ENCODE data around the gene ADAMTSL5.
"Not testable (repeated sequence)": the region's sequence is repeated elsewhere in the genome, so short reads cannot be mapped to it uniquely, and the experiment has no call there.

Gene ADAMTSL5

DNA sequence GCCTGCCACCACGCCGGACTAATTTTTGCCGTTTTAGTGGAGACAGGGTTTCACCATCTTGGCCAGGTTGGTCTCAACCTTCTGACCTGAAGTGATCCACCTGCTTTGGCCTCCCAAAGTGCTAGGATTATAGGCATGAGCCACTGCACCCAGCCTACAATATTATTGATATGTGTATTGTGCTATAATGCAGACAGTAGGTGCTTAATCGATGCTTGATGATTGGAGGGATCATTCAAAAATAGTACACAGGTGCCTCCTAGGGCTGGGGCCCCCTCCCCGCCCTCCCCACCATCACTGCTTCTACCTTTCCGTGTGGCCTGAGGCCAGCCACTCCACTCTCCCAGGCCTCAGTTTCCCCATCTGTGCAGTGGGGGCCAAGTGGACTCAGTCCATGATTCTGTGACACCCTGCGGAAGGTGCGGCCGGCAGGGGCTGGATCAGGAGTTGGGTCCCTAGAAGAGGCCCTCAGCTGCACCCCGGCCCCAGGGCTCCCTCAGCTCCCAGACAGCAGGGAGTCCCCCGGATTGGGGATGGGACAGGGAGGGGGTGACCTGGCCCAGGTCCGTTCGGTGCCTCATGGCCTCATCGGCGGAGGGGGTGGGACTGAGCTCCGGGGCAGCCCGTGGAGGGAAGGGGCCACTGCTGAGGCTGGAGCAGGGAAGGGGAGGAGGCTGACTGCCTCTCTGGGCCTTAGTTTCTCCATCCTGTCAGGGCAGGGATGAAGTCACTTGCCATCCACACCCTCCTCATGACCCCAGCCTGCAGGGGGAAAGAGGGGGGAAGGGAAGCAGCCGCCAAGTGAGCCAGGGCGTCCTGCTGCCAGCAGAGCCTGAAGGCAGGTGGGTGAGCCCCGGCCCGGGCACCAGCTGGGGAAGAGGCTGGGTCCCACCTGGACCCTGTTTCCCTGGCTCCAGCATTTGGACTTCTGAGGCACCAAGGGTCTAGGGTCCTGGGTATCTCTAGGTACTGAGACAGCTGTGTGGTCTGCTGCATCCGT, 1.2 kb downstream of the ADAMTSL5 start:
- DNase-seq, result no peak

DNA sequence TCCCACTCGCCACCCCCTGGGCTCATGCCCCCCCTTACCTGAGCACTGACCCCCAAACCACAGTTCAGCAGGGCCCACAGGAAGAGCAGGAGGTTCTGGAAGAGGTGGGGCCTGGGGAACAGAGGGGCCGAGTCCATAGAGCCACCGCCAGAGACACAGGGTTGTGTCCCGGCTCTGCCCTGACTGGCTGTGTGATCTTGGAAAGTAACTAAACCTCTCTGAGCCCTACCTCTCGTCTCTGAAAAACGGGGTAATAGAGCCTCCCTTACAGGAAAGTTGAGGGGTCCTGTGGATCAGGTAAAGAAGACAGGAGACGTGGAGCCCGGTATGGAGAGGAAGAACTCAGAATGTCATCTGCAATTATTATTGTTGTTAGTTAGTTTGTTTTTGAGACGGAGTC, 2.0 kb downstream of the ADAMTSL5 start:
- DNase-seq, result no peak

DNA sequence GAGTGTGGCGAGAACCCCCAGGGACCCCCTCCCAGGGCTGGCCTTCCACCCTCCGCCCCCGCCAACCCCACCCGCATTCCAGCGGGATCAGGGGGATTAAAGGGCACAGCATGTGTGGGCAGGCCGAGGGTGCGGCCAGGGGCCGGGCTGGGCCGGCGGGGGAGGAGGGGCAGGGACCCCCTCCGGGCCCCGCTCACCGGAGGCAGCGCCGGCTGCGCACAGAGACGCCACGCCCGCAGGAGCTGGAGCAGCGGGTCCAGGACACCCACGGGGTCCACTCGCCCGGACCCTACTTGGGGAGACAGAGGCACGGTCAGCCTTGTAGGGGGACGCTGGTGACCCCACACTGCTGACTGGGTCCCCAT, 2.4 kb downstream of the ADAMTSL5 start:
- no peak for DNase-seq

DNA sequence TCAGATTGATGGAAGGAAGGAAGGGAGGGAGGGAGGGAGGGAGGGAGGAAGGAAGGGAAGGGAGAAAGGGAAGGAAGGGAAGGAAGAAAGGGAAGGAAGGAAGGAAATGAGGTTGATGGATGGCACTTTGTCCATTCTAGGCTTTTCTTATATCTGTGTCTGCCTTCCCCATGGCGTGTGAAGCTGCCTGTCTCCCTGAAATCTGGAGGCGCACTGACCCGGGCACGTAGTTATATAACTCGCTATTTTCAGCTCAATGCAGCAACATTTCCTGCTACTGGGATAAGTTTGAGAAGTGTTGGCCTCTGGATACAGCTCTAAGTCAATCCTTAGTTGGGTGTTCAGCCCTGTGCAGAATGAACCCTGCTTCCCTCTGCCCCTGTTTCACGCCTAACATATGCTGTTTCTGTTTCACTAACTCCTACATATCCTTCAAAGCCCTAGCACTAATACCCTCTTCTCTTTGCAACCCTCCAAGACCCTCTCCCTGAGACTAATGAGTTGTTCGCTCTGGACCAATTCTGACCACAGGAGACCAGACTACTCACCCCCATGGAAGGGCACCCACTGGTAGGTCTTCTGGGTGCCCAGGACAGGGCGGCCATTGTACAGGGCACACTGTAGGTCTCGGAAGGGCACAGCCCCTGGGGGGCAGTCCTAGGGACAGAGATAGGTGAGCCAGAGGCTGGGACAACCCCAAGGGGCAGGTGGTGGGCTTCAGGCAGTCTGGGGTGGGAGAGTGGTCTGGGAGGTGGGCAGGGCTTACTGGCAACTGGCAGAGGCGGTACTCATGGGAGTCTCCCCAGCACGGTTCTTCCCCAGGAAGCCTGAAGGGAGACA, 3.0 kb downstream of the ADAMTSL5 start:
- no peak for DNase-seq

DNA sequence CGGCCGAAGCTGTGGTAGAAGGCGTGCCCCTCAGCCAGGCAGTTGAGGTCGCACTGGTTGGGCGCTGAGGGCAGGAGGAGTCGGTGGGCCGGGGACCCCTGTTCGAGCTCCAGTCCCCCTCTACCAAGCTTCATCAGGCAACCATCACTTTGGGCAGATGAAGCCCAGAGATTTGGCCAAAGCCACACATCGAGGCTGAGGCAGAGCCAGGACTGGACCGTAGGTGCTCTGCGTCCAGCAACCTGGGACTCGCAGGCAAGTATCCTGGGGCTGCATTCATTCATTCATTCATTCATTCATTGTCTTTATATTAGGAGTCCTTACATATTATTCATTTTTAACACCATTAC, 4.3 kb downstream of the ADAMTSL5 start:
- DNase-seq, result no peak

DNA sequence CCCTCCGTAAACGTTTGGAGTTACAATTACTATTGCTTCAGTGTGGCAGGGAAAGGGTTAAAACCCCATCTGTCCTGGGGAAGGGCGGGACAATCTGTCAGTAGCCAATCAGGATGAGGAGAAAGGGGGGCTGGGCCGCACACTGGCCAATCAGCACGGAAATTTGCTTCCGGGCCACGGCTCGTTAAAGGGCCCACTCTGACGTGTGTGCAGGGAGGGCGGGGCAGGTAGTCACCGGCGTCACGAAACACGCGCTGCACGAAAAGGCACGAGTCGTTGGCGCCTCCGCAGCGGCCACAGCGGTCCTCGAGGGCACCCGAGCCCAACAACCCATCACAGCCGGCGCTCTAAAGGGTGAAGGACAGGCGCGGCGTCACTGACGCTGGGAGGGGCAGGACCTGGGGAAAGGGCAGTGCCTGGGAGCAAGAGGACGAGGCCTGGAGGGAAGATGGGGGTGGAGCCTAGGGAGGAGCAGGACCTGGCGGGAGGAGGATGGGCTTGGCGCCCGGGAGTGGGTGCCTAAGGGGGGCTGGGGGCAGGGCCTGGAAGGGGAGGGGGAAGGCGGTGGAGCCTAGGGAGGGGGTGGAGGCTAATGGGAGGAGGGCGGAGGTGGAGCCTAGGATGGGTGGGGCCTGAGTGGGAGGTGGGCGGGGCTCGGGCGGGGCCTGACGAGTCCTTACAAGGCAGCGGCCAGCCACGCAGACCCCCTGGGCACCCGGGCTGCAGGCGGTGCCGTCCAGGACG, 4.9 kb downstream of the ADAMTSL5 start:
- no peak for DNase-seq

DNA sequence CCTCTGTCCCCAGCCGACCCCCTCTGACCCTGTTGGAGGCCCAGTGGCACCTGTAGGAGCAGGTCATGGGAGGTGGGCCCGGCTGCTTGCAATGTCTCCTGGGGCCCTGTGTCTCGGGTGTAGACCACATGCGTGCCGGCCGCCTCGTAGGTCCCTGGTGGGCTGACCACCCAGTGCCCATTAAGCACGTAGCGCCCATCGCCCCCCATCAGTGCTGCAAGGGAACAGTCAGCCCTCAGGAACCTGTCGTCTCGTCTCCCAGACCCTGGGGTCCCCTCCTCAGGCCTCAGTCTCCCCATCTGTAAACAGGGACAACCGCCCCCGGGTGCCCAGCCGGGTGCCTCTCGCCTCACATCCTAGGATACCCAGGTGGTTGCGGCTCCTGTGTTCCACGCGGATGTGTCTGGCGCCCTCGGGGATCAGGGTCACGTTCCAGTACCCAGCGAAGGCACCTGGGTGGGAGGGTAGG, 5.6 kb downstream of the ADAMTSL5 start:
- no peak for DNase-seq

DNA sequence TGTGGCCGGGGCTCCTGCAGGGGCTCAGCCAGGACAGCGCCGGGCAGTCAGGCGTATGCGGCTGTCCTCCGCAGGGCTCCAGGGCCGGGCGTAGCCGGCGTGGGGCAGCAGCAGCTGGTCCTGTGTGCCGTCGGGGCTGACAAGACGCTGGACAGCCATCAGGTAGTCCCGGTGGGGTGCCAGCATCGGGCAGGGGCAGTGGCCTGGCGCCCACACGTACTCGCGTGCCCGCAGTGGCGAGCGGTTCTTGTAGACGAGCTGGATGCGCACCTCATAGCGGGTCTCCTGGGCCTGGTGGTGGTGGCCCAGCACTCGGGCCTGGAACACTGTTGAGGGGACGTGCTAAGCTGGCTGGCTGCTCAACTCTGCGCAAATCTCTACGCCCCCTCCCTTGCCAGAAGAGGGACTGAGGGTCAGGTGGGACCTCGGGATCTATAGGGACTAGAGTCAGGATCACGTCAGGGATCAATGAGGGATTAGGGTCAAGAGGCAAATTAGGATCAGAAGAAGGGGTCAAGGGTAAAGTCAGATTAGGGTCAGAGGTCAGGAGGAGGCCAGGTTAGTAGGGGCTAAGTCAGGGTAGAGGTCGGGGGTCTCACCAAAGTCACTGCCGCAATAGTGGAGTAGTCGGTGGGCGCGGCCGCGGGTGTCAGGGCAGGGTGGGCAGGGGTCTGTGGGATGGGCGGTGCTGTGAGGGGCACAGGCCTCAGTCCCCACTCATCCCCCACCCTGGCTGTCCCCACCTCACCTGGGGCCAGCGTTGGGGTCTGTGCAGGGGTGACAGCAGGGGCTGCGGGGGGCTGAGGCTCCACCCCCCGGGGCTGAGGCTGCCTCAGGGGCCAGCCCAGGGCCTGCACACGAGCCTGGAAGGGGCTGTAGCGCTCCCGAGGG, 6.6 kb downstream of the ADAMTSL5 start:
- DNase-seq, result no peak

DNA sequence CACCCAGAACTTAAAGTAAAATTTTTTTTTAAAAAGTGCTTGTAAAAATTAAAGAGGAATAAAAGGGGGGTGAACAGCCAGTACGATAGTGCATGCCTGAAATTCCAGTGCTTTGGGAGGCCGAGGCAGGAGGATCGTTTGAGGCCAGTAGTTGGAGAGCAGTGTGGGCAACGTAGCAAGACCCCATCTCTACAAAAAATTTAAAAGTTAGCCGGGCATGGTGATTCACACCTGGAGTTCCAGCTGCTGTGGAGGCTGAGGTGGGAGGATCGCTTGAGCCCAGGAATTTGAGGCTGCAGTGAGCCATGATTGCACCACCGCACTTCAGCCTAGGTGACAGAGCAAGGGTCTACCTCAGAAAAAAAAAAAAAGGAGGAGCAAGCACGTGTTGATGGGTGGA, 7.8 kb downstream of the ADAMTSL5 start:
- DNase-seq, result no peak

DNA sequence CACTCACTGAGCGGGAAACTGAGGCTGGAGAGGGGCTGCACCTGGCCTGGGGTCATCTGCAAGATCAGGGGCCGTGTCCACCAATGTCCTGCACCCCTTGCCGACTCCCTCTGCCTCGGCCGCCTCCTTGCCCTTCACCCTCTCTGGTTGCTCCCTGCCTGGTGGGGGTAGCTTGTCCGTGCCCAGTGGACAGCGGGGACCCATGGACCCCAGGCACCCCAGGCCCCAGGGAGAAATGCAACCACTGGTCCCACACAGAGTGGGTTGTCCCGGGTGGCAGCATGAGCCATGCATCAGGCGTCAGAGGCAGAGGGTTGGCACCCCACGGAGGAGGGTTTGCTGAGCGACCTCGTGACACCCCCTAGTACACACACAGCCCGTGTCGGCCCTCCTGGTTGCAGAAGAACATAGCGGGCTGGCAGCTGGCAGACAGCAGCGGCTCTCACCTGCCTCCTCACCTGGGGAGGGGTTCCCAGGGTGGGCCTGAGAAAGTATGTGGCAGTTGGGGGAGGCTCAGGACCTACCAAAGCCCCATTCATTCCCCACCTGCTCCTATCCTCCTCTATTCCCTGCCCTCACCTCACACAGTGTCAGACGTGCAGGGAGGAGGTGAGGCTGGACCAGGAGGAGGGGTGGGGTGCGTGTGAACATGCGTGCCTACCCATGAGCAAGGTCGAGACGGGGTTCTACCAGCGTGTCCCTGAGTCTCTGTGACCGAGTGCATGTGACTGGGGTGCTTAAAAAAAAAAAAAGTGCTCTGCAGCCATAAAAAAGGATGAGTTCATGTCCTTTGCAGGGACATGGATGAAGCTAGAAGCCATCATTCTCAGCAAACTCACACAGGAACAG, 8.7 kb downstream of the ADAMTSL5 start:
- no peak for DNase-seq

DNA sequence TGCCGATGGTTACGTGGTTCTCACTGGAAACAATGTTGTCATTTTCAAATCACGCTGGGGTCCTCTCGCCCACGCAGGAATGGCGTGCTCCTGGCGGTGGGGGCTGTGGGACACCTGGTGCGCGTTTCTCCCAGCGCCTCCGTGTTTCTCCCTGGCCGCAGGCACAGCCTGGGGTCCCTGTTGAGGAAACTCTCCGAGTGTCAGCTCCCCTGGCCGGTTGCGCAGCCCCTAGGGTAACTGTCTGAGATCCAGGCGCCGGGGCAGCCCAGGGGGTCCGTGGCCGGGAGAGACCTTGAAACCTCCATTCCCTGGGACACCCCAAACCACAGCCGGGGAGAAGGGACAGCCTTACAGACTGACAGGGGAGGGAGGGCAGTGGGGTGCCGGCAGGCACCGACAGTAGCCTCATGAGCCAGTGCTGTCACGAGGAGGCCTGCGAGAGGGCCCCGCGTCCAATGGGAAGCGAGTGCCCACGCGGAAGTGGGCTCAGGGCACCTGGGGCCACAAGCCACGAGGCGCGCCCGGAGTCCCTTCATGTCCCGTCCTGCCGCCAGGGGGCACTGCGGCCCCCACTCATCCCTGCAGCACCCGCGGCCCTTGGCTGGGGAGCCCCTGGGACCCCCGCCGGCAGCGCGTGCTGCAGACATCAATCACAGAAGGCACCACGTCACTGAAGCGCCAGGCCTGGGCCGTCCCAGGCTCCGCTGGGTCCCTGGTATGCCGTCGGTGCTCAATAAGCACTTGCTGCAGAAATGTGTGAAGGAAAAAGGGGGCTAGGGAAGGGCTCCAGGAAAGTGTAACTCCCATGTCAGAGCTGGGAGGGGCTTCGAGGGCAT, 9.5 kb downstream of the ADAMTSL5 start:
- DNase-seq, result no peak

DNA sequence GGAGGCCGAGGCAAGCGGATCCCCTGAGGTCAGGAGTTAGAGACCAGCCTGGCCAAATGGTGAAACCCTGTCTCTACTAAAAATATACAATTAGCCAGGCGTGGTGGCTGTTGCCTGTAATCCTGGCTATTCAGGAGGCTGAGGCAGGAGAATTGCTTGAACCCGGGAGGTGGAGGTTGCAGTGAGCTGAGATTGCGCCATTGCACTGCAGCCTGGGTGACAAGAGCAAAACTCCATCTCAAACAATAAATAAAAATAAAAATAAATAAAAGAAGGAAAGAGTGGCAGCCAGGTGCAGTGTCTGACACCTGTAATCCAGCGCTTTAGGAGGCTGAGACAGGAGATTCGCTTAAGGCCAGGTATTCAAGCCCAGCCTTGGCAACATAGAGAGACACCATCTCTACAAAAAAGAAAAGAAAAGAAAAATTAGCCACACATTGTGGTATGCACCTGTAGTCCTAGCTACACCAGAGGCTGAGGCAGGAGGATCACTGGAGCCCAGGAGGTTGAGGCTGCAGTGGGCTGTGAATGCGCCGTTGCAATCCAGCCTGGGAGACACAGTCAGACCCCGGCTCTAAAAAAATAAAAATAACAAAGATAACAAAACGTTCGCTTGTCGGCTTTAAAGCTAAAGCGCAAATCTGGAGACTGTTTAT, 10.3 kb downstream of the ADAMTSL5 start:
- no peak for DNase-seq

DNA sequence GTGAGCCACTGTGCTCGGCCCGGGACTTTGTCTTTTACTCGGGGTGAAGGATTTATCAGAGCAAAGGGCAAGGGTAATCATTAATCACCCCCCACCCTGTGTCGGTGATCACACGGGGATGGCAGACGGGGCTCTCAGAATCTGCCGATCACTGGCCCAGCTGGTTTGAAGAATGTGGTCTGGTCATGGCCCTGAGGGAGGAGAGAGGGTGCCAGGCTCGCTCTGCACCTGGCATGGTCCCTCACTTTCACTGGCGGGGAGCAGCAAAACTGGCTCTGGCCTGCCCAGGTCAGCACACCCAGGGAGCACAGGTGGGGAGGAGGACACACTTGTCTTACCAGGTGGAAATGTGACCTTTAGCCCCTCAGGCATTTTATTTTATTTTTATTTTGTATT, 11.6 kb downstream of the ADAMTSL5 start:
- no peak for DNase-seq

DNA sequence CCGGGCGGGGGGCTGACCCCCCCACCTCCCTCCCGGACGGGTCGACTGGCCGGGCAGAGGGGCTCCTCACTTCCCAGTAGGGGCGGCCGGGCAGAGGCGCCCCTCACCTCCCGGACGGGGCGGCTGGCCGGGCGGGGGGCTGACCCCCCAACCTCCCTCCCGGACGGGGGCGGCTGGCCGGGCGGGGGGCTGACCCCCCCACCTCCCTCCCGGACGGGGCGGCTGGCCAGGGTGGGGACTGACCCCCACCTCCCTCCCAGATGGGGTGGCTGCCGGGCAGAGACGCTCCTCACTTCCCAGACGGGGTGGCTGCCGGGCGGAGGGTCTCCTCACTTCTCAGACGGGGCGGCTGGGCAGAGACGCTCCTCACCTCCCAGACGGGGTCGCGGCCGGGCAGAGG, 13.6 kb downstream of the ADAMTSL5 start:
- DNase-seq, result not testable (repeated sequence)

DNA sequence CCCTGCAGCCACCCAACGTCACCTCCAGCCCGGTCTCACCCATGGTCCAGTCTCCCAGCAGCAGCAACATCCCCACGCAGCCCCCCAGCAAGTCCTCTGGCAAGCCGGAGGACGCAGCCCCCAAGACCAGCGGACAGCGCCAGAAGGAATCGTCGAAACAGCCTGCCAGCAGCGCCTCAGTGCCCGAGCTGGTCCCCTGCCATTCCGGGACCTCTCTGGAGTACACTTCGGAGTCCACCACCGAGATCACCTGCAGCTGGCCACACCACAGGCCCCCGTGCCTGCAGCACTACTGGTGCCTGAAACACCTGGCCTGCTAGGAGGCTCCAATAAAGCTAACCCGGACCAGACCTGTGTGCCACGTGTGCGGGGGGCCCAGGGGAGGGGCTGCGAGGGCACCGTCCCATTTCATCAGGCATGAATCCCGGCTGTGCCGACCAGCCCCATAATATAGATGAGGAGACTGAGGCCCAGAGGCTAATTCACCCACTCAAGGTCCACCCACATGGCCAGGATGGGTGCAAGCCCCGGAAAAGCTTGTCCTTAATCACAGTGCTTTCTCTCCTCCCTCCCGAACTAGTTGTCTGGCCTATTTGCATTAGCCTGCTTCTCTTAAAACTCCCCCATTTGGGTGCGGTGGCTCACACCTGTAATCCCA, 15.1 kb downstream of the ADAMTSL5 start:
- DNase-seq, result no peak

DNA sequence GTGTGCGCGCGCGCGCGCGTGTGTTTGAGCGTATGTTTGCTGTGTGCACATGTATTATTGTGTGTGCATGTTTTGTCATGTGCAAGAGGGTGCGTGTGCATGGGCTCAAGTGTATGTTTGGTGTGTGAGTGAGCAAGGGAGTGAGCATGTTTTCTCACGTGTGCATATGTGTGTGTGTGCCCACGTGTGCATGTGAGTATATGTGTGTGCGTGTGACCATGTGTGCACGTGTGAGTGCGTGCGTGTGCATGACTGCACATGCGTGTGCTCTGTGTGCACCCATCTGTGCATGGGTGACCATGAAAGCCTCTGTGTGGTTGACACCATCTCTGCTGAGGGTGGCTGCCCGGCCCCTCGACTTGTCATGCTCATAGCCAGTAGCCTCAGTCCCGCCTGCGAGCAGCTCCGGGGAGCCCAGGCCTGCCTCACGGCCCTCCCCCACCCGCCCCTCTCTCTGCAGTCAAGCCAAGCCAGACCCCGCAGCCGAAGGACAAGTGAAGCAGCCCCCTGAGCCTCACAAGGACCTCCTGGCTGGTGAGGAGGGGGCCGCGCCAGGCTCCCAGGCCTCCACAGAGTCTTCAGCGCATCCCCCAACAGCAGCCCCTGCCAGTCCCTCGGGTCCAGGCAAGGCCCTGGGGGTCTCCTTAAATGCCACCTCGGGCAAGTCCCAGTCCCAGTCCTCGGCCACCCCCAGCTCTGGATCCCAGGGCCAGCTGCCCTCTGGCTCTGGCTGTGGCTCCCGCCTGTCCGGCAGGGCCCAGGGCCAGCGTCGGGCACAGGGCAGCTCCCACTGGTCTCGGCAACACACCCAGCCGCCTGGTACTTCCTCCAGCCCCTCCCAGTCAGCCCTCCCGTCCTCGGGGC, 15.9 kb downstream of the ADAMTSL5 start:
- no peak for DNase-seq

DNA sequence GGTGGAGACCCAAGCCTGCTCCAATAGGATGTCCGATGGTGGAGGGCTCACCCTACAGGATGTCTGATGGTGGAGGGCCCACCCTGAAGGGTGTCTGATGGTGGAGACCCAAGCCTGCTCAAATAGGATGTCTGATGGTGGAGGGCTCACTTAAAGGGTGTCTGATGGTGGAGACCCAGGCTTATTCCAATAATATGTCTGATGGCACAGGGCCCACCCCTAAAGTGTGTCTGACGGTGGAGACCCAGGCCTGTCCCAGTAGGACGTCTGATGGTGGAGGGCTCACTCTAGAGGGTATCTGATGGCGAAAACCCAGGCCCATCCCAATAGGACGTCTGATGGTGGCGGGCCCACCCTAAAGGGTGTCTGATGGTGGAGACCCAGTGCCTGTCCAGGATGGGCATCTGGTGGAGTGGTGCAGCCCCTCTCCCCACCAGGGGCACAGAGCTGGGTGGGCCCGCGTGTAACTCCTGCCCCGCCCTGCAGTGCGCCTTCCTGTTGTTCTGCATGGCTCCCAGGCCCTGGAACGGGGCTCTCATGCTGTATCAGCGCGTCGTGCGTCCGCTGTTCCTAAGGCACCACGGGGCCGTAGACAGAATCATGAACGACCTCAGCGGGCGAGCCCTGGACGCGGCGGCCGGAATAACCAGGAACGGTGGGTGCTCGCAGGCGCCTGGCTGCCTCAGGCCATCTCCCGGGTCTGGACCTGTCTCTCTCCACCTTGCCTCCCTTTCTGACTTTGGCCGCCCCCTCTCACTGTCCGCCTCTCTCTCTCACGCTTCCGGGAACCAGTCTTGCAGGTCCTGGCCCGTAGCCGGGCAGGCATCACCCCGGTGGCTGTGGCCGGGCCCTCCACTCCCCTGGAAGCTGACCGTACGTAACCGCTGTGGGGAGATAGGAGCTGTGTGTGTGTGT, 16.8 kb downstream of the ADAMTSL5 start:
- DNase-seq, result no peak
